Stimulated activated CD8-positive, alpha-beta memory T cell treated with anti-CD3 and anti-CD28 coated beads, Interleukin-2, amount 100 ng/mL, for 1 hour (primary cell): ENCODE measurements around the gene CTNND1.

Experiments used
- DNase-seq, 2 donors: peaks; one replicate each; pipeline ENCODE4 v3.0.0-alpha.2; 2020; ENCODE audit warnings: low read depth in 2 of 2

CTNND1 gene

GRCh38 chr11:57762235-57762861, 746 bp downstream of the CTNND1 start:
- DNase-seq = no peak

- DNase-seq = no peak
Observed at GRCh38 chr11:57763568-57763967, 2.0 kb downstream of the CTNND1 start.

- no peak for DNase-seq
Observed at GRCh38 chr11:57764021-57764420, 2.4 kb downstream of the CTNND1 start.

- no peak for DNase-seq
Observed at GRCh38 chr11:57764566-57764965, 3.0 kb downstream of the CTNND1 start.

- no peak for DNase-seq
Observed at GRCh38 chr11:57764972-57765371, 3.4 kb downstream of the CTNND1 start.

- no peak for DNase-seq
Observed at GRCh38 chr11:57770793-57771192, 9.2 kb downstream of the CTNND1 start.

GRCh38 chr11:57771365-57771764, 9.8 kb downstream of the CTNND1 start:
- no peak for DNase-seq

GRCh38 chr11:57772562-57772961, 11.0 kb downstream of the CTNND1 start:
- no peak for DNase-seq

GRCh38 chr11:57773026-57773598, 11.5 kb downstream of the CTNND1 start:
- DNase-seq = no peak

- DNase-seq = no peak
Observed at GRCh38 chr11:57775491-57775890, 13.9 kb downstream of the CTNND1 start.

GRCh38 chr11:57776031-57776521, 14.5 kb downstream of the CTNND1 start:
- DNase-seq = no peak

- DNase-seq = no peak
Observed at GRCh38 chr11:57776577-57777210, 15.1 kb downstream of the CTNND1 start.

GRCh38 chr11:57777969-57778317, 16.3 kb downstream of the CTNND1 start:
- no peak for DNase-seq

GRCh38 chr11:57778318-57779037, 16.9 kb downstream of the CTNND1 start:
- no peak for DNase-seq

- DNase-seq = no peak
Observed at GRCh38 chr11:57779276-57779675, 17.7 kb downstream of the CTNND1 start.

- no peak for DNase-seq
Observed at GRCh38 chr11:57781529-57781943, 19.9 kb downstream of the CTNND1 start.

GRCh38 chr11:57785072-57785471, 23.5 kb downstream of the CTNND1 start:
- DNase-seq = no peak

GRCh38 chr11:57786436-57786835, 24.8 kb downstream of the CTNND1 start:
- no peak for DNase-seq

- DNase-seq = no peak
Observed at GRCh38 chr11:57787006-57787604, 25.5 kb downstream of the CTNND1 start.

- no peak for DNase-seq
Observed at GRCh38 chr11:57787920-57788702, 26.5 kb downstream of the CTNND1 start.

GRCh38 chr11:57788703-57789088, 27.1 kb downstream of the CTNND1 start:
- DNase-seq = no peak
